Stimulated activated CD4-positive, alpha-beta T cell treated with anti-CD3 and anti-CD28 coated beads, Interleukin-2, amount 100 ng/mL, for 4 hours (primary cell): ENCODE measurements around the gene GDF7.

Experiments
- DNase-seq: peaks from one replicate; pipeline ENCODE4 v3.0.0-alpha.2; 2020; ENCODE audit warnings: low read depth

GDF7 gene

DNA sequence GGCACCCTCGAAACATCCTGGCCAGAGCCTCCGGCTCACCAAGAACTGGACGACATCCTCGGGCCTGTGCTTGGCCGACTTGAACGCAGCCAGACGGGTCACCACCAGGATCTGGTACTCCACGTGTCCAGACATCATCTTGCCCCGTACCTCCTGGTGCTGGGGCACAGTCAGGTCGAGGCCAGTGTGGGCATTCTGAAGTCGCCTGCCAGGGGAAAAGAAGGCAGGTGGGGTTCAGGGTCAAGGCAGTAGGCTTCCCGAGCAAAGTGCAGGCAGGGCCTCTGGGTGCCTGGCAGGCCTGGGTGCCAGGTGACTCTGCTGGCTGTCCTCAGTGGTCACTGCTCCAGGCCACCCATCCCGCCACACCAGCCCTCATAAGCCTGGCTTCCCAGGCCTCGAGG, 21.6 kb upstream of the GDF7 start:
- DNase-seq: no peak

DNA sequence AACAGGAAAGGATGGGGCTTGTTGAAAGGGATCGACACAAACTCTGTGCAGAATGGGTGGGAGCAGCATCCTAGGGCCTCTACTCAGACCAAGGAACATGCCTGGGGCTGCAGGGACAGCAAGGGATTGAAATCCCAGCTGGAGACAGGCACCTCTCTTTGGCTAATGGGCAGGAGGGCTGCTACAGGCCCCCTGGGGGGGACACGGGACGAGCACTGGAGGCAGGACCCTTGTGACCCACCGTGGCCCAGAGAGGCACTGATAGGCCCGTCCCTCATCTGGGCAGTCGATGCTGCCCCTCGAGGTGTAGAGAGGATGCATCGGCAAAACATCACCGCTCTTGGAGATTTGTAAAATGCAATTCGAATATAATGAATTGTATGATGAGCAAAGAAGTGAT, 21.2 kb upstream of the GDF7 start:
- no peak for DNase-seq

DNA sequence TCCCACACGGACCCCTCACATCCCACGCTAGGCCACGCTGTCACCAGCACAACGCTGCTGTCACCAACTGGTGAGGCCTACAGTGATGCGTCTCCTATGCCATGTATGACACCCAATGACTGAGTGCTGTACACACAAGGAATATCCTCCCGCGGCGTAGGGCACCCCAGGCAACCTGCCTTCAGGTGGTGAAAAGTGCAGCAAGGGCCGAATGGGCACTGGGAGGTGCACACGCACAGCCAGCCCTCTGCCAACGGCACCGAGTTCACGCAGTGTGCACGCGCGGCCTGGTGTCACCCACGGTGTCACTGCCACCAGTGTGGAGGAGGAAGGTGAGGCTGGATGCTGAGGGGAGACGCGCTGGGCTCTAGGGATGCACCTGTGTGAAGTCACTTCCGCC, 20.5 kb upstream of the GDF7 start:
- no peak for DNase-seq

DNA sequence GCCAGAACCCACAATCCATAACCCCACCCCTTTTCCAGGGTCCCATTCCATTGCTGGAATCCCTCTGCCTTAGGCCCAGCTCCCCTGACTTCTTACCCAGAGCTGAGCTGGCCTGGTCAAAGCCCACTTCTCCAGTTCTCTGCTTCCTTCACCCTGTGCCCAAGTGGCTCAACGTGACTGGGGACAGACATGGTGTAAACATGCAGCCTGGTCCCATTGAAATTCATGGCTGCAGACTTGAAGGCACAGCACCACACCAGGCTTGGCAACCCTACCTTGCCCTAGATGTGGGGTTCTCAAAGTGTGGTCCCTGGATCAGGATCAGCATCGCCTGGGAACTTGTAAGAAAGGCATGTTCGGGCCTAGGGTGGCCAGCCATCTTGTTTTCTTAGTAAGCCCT, 19.7 kb upstream of the GDF7 start:
- DNase-seq: no peak

DNA sequence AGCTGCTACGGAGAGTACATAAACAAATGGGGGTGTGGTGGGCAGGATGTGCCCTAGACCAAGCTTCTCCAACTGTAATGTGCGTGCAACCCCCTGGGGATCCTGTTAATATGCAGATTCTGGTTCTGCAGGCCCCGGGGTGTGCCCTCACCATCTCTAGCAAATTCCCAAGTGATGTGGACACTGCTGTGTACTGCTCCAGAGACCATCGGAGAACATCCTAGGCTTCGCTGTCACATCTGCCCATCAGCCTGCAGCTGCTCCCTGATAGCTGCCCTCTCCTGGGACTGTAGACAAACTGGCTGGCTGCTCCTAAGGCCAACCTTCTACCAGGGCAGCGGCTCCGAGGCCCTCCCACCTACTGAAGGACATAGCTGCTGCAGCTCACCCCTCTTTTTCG, 19.2 kb upstream of the GDF7 start:
- DNase-seq: no peak

DNA sequence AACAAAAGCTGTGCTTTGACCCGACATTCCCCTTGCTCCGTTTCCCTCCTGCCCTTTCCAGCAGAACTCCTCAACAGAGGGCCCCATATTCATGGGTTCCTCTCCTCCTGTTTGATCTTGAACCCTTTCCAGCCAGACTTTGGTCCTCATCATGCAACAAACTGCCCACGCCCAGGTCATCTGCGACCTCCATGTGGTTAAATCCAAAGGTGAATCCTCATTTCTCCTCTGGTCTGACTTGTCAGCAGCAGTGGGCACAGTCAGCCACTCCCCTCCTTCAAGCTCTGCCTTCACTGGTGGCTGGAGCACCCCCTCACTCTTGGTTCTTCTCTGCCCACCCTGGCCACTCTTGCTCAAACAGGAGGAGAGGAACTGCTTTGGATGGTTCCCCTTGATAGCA, 18.7 kb upstream of the GDF7 start:
- no peak for DNase-seq

DNA sequence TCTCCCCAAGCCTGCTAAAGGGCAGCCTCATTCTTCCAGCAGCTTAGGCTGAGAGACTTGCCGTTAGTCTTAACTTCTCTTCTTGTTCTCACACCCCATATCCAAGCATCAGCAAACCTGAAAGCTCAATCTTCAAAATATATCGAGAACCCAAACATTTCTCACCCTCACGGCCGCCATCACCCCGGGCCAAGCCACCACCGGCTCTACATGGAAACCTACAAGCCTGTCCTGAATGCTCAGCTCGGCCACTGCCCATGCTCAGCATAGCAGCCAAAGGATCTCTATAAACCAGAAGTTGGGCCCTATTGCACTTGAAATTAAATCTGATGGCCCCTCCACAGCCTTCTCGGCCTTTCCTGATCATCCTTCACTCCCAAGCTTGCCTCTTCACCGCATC, 18.1 kb upstream of the GDF7 start:
- no peak for DNase-seq

DNA sequence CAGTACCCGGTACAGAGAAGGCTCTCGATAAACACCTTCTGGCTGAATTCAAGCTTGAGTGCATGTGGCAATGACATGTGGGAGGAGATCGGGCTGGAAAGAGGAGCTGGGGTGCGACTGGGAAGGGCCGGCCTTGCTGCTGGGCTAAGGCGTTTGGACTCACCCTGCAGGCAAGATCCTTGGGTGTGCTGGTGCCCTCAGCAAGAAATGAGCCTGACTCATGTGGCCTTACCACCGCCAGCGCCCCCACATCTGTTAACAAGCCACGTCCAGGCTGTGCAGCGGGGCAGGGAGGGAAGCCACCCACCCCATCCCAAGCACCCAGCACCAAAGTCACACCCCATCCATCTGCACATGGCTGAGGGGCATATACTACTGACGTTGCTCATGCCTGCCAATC, 17.4 kb upstream of the GDF7 start:
- no peak for DNase-seq

DNA sequence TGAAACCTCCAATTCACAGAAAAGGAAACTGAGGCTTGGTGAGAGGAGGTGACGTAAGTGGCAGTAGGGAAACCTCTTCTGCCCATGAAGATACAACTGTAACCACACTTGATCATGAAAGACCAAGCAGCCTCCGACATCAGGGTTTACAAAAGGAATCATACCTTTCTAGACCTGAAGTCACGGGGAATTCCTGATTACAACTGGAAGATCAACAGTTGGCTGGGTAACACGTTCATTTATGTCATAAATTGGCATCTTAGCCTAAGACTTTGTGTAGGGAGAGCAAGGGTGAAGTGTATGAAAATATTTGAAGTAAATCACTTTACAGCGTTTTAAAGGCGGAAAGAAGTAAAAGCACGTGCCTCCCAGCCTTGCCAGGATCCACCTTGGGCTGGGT, 17.0 kb upstream of the GDF7 start:
- DNase-seq: no peak

DNA sequence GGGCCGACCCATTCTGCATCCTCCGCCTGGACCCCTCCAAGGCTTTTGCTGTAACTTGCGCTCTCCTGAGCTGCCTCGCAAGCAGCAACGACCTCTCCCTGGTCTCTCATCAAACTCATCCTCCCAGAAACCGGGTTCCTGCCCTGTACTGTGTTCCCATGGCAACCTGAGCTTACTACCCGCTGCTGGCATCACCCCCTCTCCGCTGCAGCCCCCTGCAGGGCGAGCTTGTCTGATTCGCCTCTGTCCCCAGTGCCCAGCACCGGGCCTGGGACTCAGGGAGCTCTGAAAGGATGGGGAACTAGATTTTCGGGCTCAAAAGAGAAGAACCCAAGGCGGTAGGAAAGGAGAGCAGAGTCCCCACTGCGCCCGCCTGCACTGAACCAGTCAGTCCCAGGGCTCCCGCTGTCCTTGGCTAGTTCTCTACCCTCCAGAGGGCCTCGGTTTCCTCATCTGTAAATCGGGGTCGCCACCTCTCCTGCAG, 16.5 kb upstream of the GDF7 start:
- DNase-seq: no peak

DNA sequence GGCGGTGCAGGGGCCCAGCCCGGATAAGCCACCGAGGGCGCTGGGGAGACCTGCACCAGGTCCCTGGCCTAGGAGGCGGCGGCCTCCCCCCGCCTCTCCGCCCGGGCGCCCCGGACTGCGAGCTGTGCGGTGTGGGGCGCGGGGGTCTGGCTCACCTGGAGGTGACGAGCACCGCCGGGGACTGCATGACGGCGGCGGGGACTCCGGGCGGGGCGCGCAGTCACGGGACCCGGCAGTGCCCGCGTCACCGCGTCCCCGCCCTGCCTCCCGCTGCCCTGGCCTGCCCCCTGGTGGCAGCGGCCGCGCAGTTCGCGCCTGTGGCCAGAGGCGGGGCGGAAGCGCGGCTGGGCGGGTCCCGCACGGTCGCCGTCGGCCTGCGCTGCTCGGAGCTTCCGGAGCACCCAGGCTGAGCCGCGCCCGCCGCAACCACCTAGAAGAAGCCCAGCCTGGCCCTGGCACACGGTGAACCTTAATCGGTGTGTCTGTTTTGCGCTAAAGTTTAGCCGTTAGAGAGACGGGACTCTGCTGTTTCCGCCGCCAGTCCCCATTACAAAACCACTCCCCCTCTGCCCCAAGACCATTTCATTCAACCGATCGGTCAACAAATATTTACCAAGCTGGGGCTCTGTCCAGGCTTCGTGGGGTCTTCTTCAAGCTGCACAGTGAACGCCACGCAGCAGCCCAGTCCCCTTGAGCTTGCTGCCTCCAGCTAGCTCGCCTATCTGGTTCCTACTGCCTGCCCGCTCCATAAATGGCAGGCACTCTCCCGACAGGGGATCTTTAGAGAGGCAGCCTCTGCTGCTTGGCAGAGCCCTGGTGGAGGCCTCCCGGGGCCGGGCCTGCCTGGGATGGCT, 15.8 kb upstream of the GDF7 start, which contains the start of gene HS1BP3:
HS1BP3 (minus strand) TSS at position 222 of the 854 bp plus-strand sequence; CDS start at position 187, 35 bp downstream.
- peak; percentile 81 for DNase-seq

DNA sequence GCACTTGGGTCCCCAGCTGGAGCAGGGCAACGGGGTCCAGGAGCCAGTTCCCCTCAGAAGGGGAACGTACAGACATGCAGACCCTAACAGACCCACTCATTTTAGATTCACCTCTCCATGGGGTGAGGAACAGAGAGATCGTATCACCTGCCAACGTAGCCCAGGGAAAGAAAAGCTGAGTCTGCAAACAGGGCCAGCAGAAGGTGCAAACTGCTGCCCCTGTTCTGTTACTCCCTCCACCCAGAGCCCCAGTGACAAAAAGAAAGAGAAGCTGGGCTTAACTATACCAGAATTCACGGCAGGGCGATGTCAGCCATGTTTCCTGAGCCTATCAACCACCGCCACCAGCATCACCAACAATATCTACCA, 15.2 kb upstream of the GDF7 start:
- no peak for DNase-seq

DNA sequence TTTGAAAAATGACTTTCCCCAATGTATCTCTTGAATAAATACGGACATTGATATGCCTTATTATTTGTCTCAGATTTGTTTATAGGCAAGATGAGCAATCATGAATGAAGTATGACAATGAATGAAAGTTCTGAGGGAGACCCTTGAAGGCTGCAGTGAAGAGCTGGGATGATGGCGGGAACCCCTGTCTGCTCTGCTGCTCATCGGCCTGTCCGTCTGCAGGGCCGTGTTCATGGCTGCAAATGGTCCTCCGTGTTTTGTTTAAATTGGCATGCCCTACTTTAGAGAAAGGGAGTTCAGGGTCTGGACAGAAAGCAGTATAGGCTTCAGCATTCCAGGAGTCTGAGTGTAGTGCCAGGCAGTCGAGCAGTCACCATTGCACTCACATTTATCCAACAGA, 14.8 kb upstream of the GDF7 start:
- DNase-seq: no peak

DNA sequence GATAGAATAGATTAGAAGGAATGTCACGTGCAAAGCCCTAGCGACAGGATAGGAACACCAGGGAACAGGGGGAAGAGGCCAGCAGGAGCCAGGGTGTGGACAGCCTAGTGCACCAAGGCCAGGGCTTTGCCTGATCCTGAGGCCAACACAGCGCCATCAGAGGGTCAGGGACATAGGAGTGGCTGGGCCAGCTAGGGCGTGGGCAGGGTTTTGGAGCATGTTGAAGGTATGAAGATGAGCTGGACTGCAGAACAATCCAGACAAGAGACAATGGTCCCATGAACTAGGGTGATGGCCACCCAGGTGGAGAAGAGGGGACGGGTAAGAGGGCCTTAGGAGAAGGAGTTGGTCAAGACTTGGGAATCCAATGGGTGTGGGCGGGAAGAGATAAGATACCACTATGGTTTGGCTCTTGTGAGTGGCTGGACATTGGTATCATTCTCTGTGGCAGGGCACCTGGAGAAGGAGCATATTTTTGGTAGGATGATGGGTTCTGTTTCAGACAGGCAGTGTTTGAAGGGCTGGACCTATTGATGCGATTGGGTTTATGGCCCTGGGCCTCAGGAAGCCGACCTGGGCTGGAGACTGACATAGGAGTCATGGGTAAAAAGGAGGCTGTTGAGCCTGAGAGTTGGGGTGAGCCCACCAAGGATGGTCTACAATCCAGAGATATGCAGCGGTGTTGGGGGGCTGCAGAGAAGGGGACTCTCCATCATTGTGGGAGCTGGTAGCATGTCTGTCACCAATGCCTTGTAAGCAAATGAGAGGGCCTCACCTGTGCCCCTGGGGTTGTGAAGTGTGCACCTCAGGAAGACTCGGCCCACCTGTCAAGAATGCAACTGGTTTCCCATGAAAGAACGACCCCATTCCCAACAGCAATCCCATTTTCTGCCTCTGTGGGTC, 14.0 kb upstream of the GDF7 start:
- no peak for DNase-seq

DNA sequence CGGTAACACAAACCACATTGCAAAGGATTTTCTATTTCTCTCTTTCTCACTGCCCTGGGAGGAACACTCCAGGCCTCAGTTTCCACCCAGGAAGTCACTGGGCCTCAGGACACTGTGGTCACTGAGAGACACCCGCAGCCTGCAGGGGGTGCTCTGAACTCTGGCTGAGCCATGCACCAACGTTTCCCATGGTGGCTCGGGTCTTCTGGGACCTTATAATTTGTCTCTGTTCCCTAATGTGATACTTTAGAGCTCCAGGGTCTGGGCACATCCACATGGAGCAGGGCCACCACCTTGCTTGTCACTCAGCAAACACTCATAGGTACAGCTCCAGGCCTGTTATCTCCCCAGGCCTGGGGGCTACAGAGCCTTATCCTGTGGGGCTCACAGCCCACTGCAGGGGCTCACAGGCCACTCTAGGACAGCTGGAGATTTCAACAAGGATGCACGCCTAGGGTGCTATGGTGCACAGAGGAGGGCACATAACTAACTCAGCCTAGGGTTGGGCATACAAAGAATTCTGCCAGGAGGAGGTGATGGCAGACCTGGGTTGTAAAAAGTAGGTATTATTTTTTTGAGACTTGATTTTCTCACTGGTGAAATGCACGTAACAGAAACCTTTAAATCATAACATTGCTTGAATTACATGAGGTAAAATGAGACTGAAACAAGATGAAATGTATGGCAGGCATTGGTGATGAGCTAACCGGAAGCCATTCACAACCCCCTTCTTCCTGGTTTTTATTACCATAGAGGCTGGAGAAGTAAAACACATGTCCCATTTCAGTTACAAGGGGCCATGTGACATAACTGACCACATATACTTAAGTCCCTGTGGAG, 13.0 kb upstream of the GDF7 start:
- DNase-seq: no peak

DNA sequence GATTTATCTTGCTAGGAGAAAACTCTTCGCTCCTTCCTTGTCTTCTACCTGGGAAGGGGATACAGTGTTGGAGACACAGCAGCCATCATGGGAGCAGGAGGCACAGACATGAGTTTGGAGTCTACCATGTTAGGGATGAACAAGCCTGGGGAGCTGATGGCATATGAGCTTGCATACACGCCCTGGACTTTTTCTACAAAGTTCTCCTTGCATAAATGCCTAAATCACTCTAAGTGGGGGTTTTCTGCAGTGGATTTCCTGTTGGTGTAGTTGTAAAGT, 12.5 kb upstream of the GDF7 start:
- DNase-seq: no peak

DNA sequence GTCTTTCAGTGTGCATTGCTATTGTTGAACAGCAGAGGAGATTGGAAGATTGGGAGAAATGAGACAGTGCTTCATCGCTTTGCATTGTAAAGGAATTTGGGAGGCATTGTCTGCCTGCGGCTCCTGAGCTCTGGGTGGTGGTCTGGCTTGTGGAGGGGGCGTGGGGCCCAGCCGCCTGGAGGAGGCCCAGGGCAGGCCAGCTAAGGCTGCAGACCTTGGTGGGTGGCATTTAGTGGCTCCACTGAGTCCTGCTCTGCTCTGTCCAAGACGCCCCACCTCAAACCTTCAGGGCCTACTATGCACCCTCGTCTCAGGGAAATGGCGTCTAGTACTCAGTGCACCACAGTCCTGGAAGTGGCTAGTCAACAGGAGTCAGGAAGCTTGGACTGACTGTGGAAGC, 10.4 kb upstream of the GDF7 start:
- DNase-seq: no peak

DNA sequence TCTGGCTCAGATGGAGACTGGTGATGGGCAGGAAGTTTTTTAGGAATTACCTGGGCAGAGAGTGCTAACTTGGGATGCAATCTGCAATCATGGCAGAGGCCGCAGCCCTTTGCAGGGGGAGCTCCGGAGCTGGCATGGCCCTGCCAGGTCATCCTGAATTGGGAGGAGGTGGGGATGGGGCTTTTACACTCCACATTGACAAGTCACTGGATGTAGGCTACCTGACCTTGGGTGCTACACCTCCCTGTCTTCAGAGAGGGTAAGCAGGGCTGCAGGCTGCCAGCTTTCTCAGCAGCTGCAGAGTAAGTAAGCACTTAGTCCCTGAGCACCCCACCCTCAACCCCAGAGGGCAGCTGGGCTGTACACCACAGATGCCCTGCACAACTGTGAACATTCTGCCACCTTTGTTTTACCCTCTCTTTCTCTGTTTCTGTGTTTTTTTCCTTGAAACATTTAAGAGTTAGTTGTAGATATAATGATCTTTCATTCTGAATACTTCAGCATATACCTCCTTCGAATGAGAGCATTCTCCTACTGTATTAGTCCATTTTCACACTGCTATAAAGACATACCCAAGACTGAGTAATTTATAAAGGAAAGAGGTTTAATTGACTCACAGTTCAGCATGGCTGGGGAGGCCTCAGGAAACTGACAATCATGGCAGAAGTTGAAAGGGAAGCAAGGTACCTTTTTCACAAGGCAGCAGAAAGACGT, 9.3 kb upstream of the GDF7 start:
- no peak for DNase-seq

DNA sequence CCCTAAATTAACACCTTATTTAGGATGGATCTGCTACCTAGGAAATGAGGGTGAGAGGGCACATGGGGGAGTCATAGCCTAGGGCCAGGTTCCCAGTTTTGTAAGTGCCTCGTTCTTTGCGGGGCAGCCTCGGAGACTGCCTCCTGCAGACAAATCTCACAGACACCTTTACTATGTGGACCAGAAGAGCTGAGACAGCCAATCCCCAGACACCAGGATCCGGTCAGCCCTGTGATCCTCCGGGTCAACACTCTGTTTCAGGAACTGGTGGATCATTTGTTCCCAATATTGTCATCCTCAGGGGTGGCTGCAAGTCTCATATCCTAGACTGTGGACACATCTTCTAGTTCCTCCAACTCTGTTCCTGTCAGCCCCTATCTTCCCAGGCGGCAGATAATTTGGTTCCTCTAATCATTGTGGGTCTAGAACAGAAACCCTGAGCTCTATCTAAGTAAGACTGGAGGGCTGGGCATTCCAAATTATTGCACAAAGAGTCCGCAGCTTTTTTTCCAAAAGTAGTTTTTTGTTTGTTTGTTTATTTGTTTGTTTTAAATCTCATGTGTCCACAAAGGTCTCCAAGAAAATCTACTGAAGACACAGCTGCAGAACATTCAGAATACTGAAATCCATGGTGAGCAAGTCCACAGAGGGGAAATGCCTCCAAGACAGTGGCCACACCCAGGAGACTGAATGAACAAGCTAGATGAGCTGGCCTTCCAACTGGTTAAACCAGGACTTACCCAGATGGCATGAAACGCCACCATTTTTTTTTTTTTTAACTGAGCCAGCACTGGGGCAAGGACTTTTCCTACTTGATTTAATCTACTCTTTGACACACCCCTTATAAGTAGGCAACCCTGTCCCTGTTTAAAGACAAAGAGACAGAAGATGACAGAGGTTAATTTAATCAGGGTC, 6.2 kb upstream of the GDF7 start:
- DNase-seq: no peak

DNA sequence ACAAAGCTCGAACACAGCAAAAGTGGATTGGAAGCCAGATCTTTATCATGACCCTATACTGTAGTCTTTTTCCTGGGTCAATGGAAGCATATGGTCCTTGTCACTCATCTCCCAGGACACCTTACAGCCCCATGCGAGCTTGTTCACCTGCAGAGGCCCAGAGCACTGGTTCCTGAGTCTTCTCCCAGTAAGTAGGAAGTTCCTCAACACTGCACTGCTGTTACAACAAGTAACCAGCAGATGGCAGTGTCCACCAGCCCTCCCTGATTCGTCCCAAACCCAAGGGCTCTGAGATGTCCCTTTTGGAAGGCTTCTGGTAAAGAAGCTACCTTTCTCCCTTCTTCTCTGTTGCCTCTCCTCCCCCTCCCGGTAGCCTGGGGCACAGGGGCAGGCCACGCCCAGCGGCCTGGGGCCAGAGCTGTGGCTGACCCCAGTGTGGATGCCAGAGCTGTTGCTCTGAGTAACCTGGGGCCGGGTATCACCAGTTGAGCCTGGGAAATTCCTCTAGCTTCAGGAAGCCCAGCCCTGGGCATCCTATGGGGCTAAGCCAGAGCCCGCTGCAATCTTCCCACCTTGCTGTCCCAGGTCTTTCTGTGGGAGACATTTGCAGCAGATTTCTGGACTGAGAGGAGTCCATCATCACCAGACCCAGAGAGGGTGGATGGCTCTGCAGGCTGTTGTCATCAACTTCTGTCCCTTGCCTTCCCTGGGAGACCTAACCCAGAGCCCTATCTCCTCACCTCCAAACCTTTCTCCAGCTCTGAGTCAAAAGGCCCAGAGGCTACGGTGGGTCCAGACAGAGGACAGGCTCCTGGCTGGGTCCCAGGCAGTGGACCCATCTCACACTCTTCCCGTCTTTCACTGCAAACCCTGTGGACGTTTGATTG, 5.3 kb upstream of the GDF7 start:
- DNase-seq: peak; percentile 49
